ENCODE results near the gene NUP107. TPM values are rescaled to one million over a fixed set of nuclear protein-coding genes. Genes with fewer than 3 reads are reported as not detected.

The NUP107 gene
- total and polyA plus RNA-seq, 11 donors, result 10.4 to 27.0 (median 20.5) TPM

DNA sequence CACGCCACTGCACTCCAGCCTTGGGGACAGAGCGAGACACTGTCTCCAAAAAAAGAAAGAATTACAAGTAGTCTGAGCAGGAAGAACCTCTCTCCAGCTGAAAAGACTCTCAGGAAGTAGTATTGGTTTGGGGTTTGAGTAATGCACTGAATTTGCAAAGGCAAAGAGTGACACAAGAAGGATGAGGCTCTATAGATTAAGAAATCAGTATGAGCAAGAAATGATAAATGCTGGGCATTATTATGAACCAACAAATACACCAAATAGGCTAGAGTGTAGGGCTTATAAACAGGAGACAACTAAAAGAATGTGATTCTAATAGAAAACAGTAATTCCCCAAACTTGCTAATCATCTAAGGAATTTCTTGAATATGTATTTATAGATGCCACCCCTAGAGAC, 56.6 kb downstream of the NUP107 start:
- H3K27me3 ChIP-seq, result no peaks in the 10 kb centered on the region
- intact Hi-C loops (cut with DNase I), result loop anchor here in 3 of 10 donors (2.0 to 10.0 kb wide), 3 partner anchors 61 to 501 kb away; partner anchors contain the start of gene MDM2 (in 2 of the 3)
- H3K9me3 ChIP-seq, result no peaks in the 10 kb centered on the region
- peaks cover 0 to 24% (median 11%) of the 10 kb centered on the region in 12 donors for H3K4me1 ChIP-seq
- DNase-seq (no peak), ATAC-seq (no peak)
- WGBS, 4 donors, result 75 to 95% (median 92%) methylated on average over 2 of the region's 2 CpGs
- no peak for TF ChIP-seq POLR2A (IDR thresholded peaks at IDR 0.05)
- TF ChIP-seq CTCF (IDR thresholded peaks at IDR 0.05), result no peak
- no peak overlapping the region for H3K27ac ChIP-seq
- H3K4me3 ChIP-seq, result no peak overlapping the region
- peaks cover 0 to 45% (median 24%) of the 10 kb centered on the region in 9 donors for H3K36me3 ChIP-seq

DNA sequence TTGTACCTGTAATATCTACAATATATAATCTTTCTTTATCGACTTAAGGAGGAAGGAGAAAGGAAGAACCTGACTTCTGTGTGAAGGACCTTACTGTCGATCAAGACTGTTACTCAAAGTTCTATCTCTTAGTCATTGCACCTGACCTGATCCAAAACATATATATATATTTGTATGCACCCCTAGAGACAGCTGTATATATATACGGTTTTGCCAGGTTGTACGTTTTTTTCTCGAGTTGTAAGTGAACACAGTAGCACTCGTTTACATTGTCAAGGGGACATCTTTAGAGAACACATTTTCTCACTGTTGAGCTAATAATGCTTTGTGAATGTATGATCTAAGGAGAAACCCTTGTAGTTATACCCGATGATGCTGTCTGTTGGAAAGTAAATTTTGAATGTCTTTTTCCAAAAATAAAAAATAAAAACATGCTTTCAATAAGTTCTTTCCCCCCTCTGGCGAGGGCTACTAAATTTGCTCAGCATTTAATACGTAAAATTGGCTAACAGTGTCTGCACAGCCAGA, 58.7 kb downstream of the NUP107 start:
- H3K4me1 ChIP-seq, result peaks cover 0 to 26% (median 11%) of the 10 kb centered on the region in 12 donors
- H3K27ac ChIP-seq, result peak overlapping the region in 11 of 12 donors; percentile 53 to 84 (median 80)
- peaks cover 0 to 29% (median 20%) of the 10 kb centered on the region in 9 donors for H3K36me3 ChIP-seq
- 48 to 53% (median 49%) methylated on average over 9 of the region's 9 CpGs for WGBS, 4 donors
- DNase-seq (no peak), ATAC-seq (no peak)
- TF ChIP-seq POLR2A (IDR thresholded peaks at IDR 0.05) (no peak), CTCF (IDR thresholded peaks at IDR 0.05) (no peak)
- H3K9me3 ChIP-seq, result no peaks in the 10 kb centered on the region
- intact Hi-C loops (cut with DNase I), result loop anchor here in 8 of 10 donors (5.0 to 10.0 kb wide), 5 partner anchors 42 to 499 kb away; partner anchors contain the start of gene MDM2 (in 6 of the 8)
- no peaks in the 10 kb centered on the region for H3K27me3 ChIP-seq
- H3K4me3 ChIP-seq, result peak overlapping the region; percentile 40 to 92 (median 79)

DNA sequence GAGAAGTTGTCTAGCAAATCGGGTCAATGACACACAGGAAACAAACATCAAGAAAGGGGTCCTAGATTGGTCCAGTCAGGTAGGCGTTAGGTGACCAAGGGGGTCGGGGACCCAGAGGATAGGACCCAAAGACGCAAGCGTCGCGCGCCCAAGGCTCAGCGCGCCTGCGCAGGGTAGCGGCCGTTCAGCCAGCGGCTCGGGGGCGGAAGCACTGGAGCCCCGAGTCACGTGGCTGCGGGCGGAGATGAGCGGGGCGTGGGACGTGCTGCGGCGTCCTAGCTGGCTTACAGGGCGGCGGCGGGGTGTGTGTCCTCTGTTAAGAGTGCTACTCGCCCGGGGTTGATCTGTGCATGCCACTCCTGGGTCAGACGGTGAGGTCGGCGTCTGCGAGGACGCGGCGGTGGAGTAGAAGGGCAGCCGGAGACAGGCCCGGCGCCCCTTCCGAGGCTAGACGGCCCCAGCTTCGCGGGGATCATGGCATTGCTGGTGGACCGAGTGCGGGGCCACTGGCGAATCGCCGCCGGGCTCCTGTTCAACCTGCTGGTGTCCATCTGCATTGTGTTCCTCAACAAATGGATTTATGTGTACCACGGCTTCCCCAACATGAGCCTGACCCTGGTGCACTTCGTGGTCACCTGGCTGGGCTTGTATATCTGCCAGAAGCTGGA, 59.3 kb downstream of the NUP107 start, which contains the start of gene SLC35E3:
Gene SLC35E3 (plus strand): TSS at position 273 of the 668 bp plus-strand sequence. CDS start 202 bp downstream, at position 475.
- Histone ChIP-seq H3K36me3 (peaks cover 0 to 27% (median 20%) of the 10 kb centered on the region in 9 donors), H3K27ac (peak within 1 kb of the TSS; percentile 1 to 84 (median 79)), H3K4me3 (peak within 1 kb of the TSS; percentile 40 to 92 (median 79)), H3K27me3 (no peaks in the 10 kb centered on the region), H3K4me1 (peaks cover 0 to 26% (median 11%) of the 10 kb centered on the region in 12 donors), H3K9me3 (no peaks in the 10 kb centered on the region)
- peak; percentile 99 to 100 (median 100) for ATAC-seq
- WGBS, 4 donors, result 0 to 1% (median 1%) methylated on average over 30 to 52 of the region's 52 CpGs
- intact Hi-C loops (cut with DNase I), result loop anchor here in 9 of 10 donors (1.0 to 10.0 kb wide), 7 partner anchors 41 to 499 kb away; partner anchors contain the start of gene MDM2 (in 7 of the 9)
- peak; percentile 91 to 97 (median 95) for DNase-seq
- TF ChIP-seq POLR2A (IDR thresholded peaks at IDR 0.05) (peak in 1 of 2 donors; percentile 79), CTCF (IDR thresholded peaks at IDR 0.05) (no peak)
